ENCODE data around the gene AFF1.

AFF1 gene

DNA sequence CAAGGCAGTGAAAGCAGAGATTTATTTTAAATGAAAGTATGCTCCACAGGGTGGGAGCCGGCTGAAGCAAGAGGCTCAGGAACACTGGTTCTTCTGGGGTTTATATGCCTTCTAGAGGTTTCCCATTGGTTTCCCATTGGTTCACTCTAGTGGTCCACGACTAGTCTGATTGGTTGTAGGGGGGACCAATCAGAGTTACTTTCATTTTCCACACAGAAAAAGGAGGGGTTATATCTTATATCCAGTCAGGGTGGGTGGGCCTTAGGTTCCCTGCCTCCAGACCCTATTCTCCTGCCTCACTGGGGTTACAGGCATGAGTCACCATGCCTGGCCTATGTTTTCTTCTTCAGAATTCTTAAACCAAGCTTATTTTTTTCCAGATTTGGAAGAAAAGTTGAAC, 184.0 kb downstream of the AFF1 start:
- Histone ChIP-seq H3K9me3 (ENCODE audit: insufficient read depth, low read depth, low read length) (no peaks in the 10 kb centered on the region), H3K4ac (ENCODE audit: low read depth, low read length) (no peak overlapping the region), H3K14ac (ENCODE audit: low read length) (no peak overlapping the region), H4K8ac (ENCODE audit: low read depth, low read length) (no peak overlapping the region), H3K36me3 (ENCODE audit: control insufficient read depth in 1 of 2, insufficient read depth in 2 of 2, low read length in 2 of 2) (peaks cover 12 to 16% of the 10 kb centered on the region in 2 experiments), H4K12ac (ENCODE audit: low read depth, low read length) (no peak overlapping the region), H3K4me3 (ENCODE audit: low read depth, low read length) (no peak overlapping the region), H4K91ac (ENCODE audit: low read depth, low read length) (no peak overlapping the region), H3K23ac (ENCODE audit: low read length) (no peak overlapping the region), H2BK12ac (ENCODE audit: low read length) (no peak overlapping the region), H3K4me1 (ENCODE audit: control insufficient read depth in 1 of 2, insufficient read depth in 2 of 2, low read length in 2 of 2) (peaks cover 4 to 15% of the 10 kb centered on the region in 2 experiments), H3K27me3 (ENCODE audit: insufficient read depth, low read length) (no peaks in the 10 kb centered on the region), H3K4me2 (ENCODE audit: low read length) (no peak overlapping the region), H3K79me1 (ENCODE audit: low read length) (peaks cover 2% of the 10 kb centered on the region), H2BK5ac (ENCODE audit: low read depth, low read length, poor library complexity) (no peak overlapping the region), H3K18ac (ENCODE audit: low read length) (no peak overlapping the region), H3K79me2 (ENCODE audit: control insufficient read depth, insufficient read depth, low read length, poor library complexity) (no peaks in the 10 kb centered on the region), H2BK120ac (ENCODE audit: insufficient read depth, low read length, poor library complexity) (no peak overlapping the region), H2AK5ac (ENCODE audit: low read length) (no peak overlapping the region), H3K27ac (ENCODE audit: low read depth, low read length) (no peak overlapping the region), H3K9ac (ENCODE audit: low read length) (no peak overlapping the region), H2AFZ (ENCODE audit: insufficient read depth, low read length, poor library complexity) (no peak overlapping the region)
- no CpG with 5 or more reads among the region's 2 CpGs for WGBS (ENCODE audit: extremely low coverage, insufficient coverage, insufficient read length)
- no peak for DNase-seq

- no peak overlapping the region for H3K4ac ChIP-seq (ENCODE audit: low read depth, low read length)
- no peak overlapping the region for H2BK12ac ChIP-seq (ENCODE audit: low read length)
- H3K27ac ChIP-seq (ENCODE audit: low read depth, low read length), result no peak overlapping the region
- H3K9me3 ChIP-seq (ENCODE audit: insufficient read depth, low read depth, low read length), result no peaks in the 10 kb centered on the region
- H3K79me1 ChIP-seq (ENCODE audit: low read length), result peaks cover 2% of the 10 kb centered on the region
- H3K27me3 ChIP-seq (ENCODE audit: insufficient read depth, low read length), result no peaks in the 10 kb centered on the region
- H2AFZ ChIP-seq (ENCODE audit: insufficient read depth, low read length, poor library complexity), result no peak overlapping the region
- no CpG with 5 or more reads among the region's 4 CpGs for WGBS (ENCODE audit: extremely low coverage, insufficient coverage, insufficient read length)
- no peak overlapping the region for H3K18ac ChIP-seq (ENCODE audit: low read length)
- H3K23ac ChIP-seq (ENCODE audit: low read length), result no peak overlapping the region
- H4K91ac ChIP-seq (ENCODE audit: low read depth, low read length), result no peak overlapping the region
- H3K36me3 ChIP-seq (ENCODE audit: control insufficient read depth in 1 of 2, insufficient read depth in 2 of 2, low read length in 2 of 2), result peaks cover 5 to 10% of the 10 kb centered on the region in 2 experiments
- no peak overlapping the region for H2BK5ac ChIP-seq (ENCODE audit: low read depth, low read length, poor library complexity)
- H2BK120ac ChIP-seq (ENCODE audit: insufficient read depth, low read length, poor library complexity), result no peak overlapping the region
- H4K12ac ChIP-seq (ENCODE audit: low read depth, low read length), result no peak overlapping the region
- no peak overlapping the region for H3K4me3 ChIP-seq (ENCODE audit: low read depth, low read length)
- H3K79me2 ChIP-seq (ENCODE audit: control insufficient read depth, insufficient read depth, low read length, poor library complexity), result no peaks in the 10 kb centered on the region
- peaks cover 4 to 15% of the 10 kb centered on the region in 2 experiments for H3K4me1 ChIP-seq (ENCODE audit: control insufficient read depth in 1 of 2, insufficient read depth in 2 of 2, low read length in 2 of 2)
- H3K9ac ChIP-seq (ENCODE audit: low read length), result no peak overlapping the region
- no peak overlapping the region for H3K14ac ChIP-seq (ENCODE audit: low read length)
- DNase-seq, result no peak
- H2AK5ac ChIP-seq (ENCODE audit: low read length), result no peak overlapping the region
- no peak overlapping the region for H3K4me2 ChIP-seq (ENCODE audit: low read length)
- no peak overlapping the region for H4K8ac ChIP-seq (ENCODE audit: low read depth, low read length)
These were observed 185.2 kb downstream of the AFF1 start for GRCh38 chr4:87120010-87120409.

DNA sequence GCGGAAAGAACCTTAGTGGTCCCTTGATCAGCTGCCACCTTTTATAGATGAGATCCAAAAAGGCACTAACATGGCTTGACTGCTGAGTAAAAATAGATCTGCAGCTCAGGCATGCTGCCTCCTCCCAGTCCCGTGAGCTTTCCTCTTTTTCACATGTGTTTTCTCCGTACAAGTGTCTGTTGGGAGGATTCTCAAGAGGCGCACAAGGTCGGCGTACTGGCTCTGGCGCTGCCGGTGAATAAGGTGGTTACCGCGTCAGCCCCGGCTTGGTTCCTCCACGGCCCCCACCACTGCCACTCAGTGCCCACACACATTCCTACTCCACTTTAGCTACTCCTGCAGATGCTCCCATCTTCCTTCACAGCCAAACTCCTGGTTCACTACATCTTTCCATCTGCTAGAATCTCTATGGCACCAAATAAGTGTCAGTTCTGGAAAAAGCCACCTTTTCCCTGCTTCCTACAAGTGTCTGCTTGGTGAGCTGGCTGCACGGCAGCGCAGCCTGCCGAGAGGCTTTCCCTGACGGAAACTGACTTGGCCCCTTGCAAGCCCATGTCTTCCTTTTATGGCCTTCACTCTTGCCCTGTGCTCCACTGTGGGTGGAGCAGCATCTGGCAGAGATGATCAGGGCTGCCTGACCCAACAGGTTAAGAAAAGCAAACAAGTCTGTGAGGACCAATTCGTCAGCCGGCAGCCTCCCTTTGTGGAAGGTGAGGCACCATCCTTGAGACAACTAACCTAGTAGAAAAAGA, 185.8 kb downstream of the AFF1 start:
- H3K79me1 ChIP-seq (ENCODE audit: low read length), result peaks cover 2% of the 10 kb centered on the region
- no peaks in the 10 kb centered on the region for H3K27me3 ChIP-seq (ENCODE audit: insufficient read depth, low read length)
- H3K23ac ChIP-seq (ENCODE audit: low read length), result no peak overlapping the region
- no peak overlapping the region for H3K4me3 ChIP-seq (ENCODE audit: low read depth, low read length)
- no peak overlapping the region for H3K4me2 ChIP-seq (ENCODE audit: low read length)
- H3K9ac ChIP-seq (ENCODE audit: low read length), result no peak overlapping the region
- no peak overlapping the region for H2BK12ac ChIP-seq (ENCODE audit: low read length)
- H4K91ac ChIP-seq (ENCODE audit: low read depth, low read length), result no peak overlapping the region
- no peak overlapping the region for H2AFZ ChIP-seq (ENCODE audit: insufficient read depth, low read length, poor library complexity)
- H2AK5ac ChIP-seq (ENCODE audit: low read length), result no peak overlapping the region
- peaks cover 2 to 7% of the 10 kb centered on the region in 2 experiments for H3K36me3 ChIP-seq (ENCODE audit: control insufficient read depth in 1 of 2, insufficient read depth in 2 of 2, low read length in 2 of 2)
- WGBS (ENCODE audit: extremely low coverage, insufficient coverage, insufficient read length), result no CpG with 5 or more reads among the region's 18 CpGs
- H4K12ac ChIP-seq (ENCODE audit: low read depth, low read length), result no peak overlapping the region
- no peak overlapping the region for H3K4ac ChIP-seq (ENCODE audit: low read depth, low read length)
- H3K79me2 ChIP-seq (ENCODE audit: control insufficient read depth, insufficient read depth, low read length, poor library complexity), result no peaks in the 10 kb centered on the region
- no peak overlapping the region for H2BK120ac ChIP-seq (ENCODE audit: insufficient read depth, low read length, poor library complexity)
- no peak overlapping the region for H3K27ac ChIP-seq (ENCODE audit: low read depth, low read length)
- no peak overlapping the region for H2BK5ac ChIP-seq (ENCODE audit: low read depth, low read length, poor library complexity)
- no peak for DNase-seq
- H4K8ac ChIP-seq (ENCODE audit: low read depth, low read length), result no peak overlapping the region
- H3K14ac ChIP-seq (ENCODE audit: low read length), result no peak overlapping the region
- no peak overlapping the region for H3K18ac ChIP-seq (ENCODE audit: low read length)
- H3K4me1 ChIP-seq (ENCODE audit: control insufficient read depth in 1 of 2, insufficient read depth in 2 of 2, low read length in 2 of 2), result peaks cover 4 to 15% of the 10 kb centered on the region in 2 experiments
- no peaks in the 10 kb centered on the region for H3K9me3 ChIP-seq (ENCODE audit: insufficient read depth, low read depth, low read length)

DNA sequence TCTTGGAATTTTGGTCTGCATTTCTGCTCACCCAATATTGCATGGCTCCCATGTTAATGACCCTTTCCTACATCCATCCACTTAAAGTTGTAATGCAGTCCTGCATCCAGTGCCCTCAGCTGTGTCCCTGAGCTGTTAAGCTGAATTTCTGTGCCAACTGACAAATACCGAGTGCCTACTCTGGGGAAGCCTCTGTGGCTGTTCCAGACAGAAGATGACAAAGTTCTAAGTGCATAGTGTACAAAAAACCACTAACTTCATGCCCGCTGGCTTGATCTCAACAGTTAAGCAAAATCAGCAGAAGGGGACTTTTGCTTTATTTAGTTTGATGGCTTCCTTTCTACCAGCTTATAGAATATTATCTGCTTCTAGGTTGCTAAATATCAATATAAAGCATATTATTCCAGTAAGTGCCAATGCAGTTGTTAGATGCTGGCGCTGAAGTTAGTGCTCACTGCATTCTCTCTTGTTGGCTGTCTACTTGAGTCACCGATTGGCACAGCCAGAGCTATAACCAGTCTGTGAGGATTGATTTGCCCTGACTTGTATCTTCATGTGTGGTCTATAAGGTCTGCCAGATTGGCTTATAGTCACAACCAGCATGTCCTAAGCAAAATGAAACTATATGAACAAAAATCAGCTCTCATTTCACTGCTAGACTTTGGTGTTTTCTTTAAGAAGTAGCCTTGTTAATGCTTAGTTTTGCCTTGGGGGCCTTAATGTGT, 186.7 kb downstream of the AFF1 start:
- Histone ChIP-seq H3K4me2 (ENCODE audit: low read length) (no peak overlapping the region), H4K91ac (ENCODE audit: low read depth, low read length) (no peak overlapping the region), H3K27ac (ENCODE audit: low read depth, low read length) (no peak overlapping the region), H3K9me3 (ENCODE audit: insufficient read depth, low read depth, low read length) (no peaks in the 10 kb centered on the region), H3K4me3 (ENCODE audit: low read depth, low read length) (no peak overlapping the region), H3K4ac (ENCODE audit: low read depth, low read length) (no peak overlapping the region), H2BK12ac (ENCODE audit: low read length) (no peak overlapping the region), H3K14ac (ENCODE audit: low read length) (no peak overlapping the region), H2AFZ (ENCODE audit: insufficient read depth, low read length, poor library complexity) (no peak overlapping the region), H3K18ac (ENCODE audit: low read length) (no peak overlapping the region), H3K4me1 (ENCODE audit: control insufficient read depth in 1 of 2, insufficient read depth in 2 of 2, low read length in 2 of 2) (peaks cover 4 to 15% of the 10 kb centered on the region in 2 experiments), H3K9ac (ENCODE audit: low read length) (no peak overlapping the region), H2BK5ac (ENCODE audit: low read depth, low read length, poor library complexity) (no peak overlapping the region), H3K23ac (ENCODE audit: low read length) (no peak overlapping the region), H4K12ac (ENCODE audit: low read depth, low read length) (no peak overlapping the region), H3K36me3 (ENCODE audit: control insufficient read depth in 1 of 2, insufficient read depth in 2 of 2, low read length in 2 of 2) (peaks cover 6 to 13% of the 10 kb centered on the region in 2 experiments), H2AK5ac (ENCODE audit: low read length) (no peak overlapping the region), H3K79me2 (ENCODE audit: control insufficient read depth, insufficient read depth, low read length, poor library complexity) (no peaks in the 10 kb centered on the region), H2BK120ac (ENCODE audit: insufficient read depth, low read length, poor library complexity) (no peak overlapping the region), H4K8ac (ENCODE audit: low read depth, low read length) (no peak overlapping the region), H3K79me1 (ENCODE audit: low read length) (peaks cover 2% of the 10 kb centered on the region), H3K27me3 (ENCODE audit: insufficient read depth, low read length) (no peaks in the 10 kb centered on the region)
- DNase-seq, result no peak
- WGBS (ENCODE audit: extremely low coverage, insufficient coverage, insufficient read length), result no CpG with 5 or more reads among the region's 4 CpGs

Data from trophoblast cell (in vitro differentiated cells and primary cell).